Esophagus muscularis mucosa (tissue), 4 donors: ENCODE data around the gene METAP1.

Experiments
- EP300 ChIP-seq: sonication (generic); formaldehyde crosslinking; IDR thresholded peaks from one replicate; pipeline ENCODE4 v1.6.1; 2017; ENCODE audit warnings: antibody characterized with exemption
- POLR2A ChIP-seq: fragments of 450-650 bp; IDR thresholded peaks from one replicate; pipeline ENCODE4 v1.6.1; 2017; ENCODE audit warnings: antibody characterized with exemption, moderate library complexity, mild to moderate bottlenecking, low read depth
- POLR2AphosphoS5 ChIP-seq, 2 donors: sonication (generic); formaldehyde crosslinking; IDR thresholded peaks; one replicate each; pipeline ENCODE4 v1.6.1; 2017; ENCODE audit warnings: antibody characterized with exemption in 2 of 2
- TF ChIP-seq, protein P1 (sequence below), 3 experiments: fragments of 200-600 bp in 2 of 3; fragments of 450-650 bp in 1 of 3; sonication (generic) in 2 of 3; IDR thresholded peaks; one replicate each; pipeline ENCODE4 v1.5.1; 2017 to 2019; ENCODE audit warnings: antibody characterized with exemption in 3 of 3, mild to moderate bottlenecking in 2 of 3, moderate library complexity in 1 of 3

DNA sequence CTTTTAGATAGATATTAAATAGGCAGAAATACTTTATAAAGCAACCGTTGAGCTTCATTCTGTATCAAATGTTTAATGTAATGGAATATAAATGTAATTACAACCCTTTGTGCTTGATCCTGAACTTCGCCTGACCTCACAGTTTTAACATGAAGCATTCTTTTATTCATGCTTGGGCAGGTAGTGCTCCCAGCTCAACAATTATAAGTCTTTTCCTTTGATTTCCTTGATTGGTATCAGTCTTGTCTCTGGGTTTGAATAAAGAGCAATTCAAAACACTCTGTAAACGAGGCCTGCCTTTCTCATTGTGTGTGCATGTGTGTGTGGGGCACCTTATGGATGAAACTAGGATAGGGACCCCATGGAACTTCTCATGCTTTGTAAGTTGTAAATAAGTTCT is 6.8 kb downstream of the METAP1 start:
- TF ChIP-seq, protein P1, sequence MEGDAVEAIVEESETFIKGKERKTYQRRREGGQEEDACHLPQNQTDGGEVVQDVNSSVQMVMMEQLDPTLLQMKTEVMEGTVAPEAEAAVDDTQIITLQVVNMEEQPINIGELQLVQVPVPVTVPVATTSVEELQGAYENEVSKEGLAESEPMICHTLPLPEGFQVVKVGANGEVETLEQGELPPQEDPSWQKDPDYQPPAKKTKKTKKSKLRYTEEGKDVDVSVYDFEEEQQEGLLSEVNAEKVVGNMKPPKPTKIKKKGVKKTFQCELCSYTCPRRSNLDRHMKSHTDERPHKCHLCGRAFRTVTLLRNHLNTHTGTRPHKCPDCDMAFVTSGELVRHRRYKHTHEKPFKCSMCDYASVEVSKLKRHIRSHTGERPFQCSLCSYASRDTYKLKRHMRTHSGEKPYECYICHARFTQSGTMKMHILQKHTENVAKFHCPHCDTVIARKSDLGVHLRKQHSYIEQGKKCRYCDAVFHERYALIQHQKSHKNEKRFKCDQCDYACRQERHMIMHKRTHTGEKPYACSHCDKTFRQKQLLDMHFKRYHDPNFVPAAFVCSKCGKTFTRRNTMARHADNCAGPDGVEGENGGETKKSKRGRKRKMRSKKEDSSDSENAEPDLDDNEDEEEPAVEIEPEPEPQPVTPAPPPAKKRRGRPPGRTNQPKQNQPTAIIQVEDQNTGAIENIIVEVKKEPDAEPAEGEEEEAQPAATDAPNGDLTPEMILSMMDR (IDR thresholded peaks at IDR 0.05) = no peak
- TF ChIP-seq POLR2AphosphoS5 (IDR thresholded peaks at IDR 0.05) = no peak
- TF ChIP-seq POLR2A = no peak
- no peak for TF ChIP-seq EP300
